ENCODE data around the gene VSTM2B.
"Not testable (repeated sequence)": the region's sequence is repeated elsewhere in the genome, so short reads cannot be mapped to it uniquely, and the experiment has no call there.

VSTM2B gene

GRCh38 chr19:29532097-29532496, 6.3 kb downstream of the VSTM2B start:
- no peak for DNase-seq

- DNase-seq: no peak
These were observed 7.2 kb downstream of the VSTM2B start for GRCh38 chr19:29532956-29533355.

GRCh38 chr19:29533578-29534544, 8.1 kb downstream of the VSTM2B start:
- no peak for DNase-seq

GRCh38 chr19:29535214-29535831, 9.5 kb downstream of the VSTM2B start:
- DNase-seq: no peak

GRCh38 chr19:29535984-29536508, 10.3 kb downstream of the VSTM2B start:
- no peak for DNase-seq

GRCh38 chr19:29537181-29537580, 11.4 kb downstream of the VSTM2B start:
- DNase-seq: no peak

- DNase-seq: no peak
These were observed 11.8 kb downstream of the VSTM2B start for GRCh38 chr19:29537601-29538000.

GRCh38 chr19:29538146-29538545, 12.4 kb downstream of the VSTM2B start:
- DNase-seq: no peak

- no peak for DNase-seq
These were observed 12.9 kb downstream of the VSTM2B start for GRCh38 chr19:29538651-29539050.

- DNase-seq: peak; percentile 10
These were observed 13.3 kb downstream of the VSTM2B start for GRCh38 chr19:29539131-29539530.

GRCh38 chr19:29539670-29540069, 13.9 kb downstream of the VSTM2B start:
- no peak for DNase-seq

GRCh38 chr19:29540114-29540513, 14.3 kb downstream of the VSTM2B start:
- no peak for DNase-seq

- DNase-seq: no peak
These were observed 15.9 kb downstream of the VSTM2B start for GRCh38 chr19:29541473-29542253.

- no peak for DNase-seq
These were observed 16.5 kb downstream of the VSTM2B start for GRCh38 chr19:29542327-29542726.

GRCh38 chr19:29542776-29543175, 17.0 kb downstream of the VSTM2B start:
- no peak for DNase-seq

- DNase-seq: no peak
These were observed 17.6 kb downstream of the VSTM2B start for GRCh38 chr19:29543381-29543780.

GRCh38 chr19:29544656-29545360, 19.0 kb downstream of the VSTM2B start:
- DNase-seq: no peak

GRCh38 chr19:29545447-29545846, 19.7 kb downstream of the VSTM2B start:
- DNase-seq: not testable (repeated sequence)

GRCh38 chr19:29545866-29546582, 20.2 kb downstream of the VSTM2B start:
- no peak for DNase-seq

- no peak for DNase-seq
These were observed 20.9 kb downstream of the VSTM2B start for GRCh38 chr19:29546583-29547190.

GRCh38 chr19:29547361-29547960, 21.7 kb downstream of the VSTM2B start:
- DNase-seq: no peak

All from right forelimb (tissue), 1 donor.